ENCODE measurements around the gene GBP2. TPM values are rescaled to one million over a fixed set of nuclear protein-coding genes. Genes with fewer than 3 reads are reported as not detected.

The GBP2 gene
- total RNA-seq, 2 donors from 2014 or later: not detected

GRCh38 chr1:89089962-89090361, 36.0 kb downstream of the GBP2 start:
- Histone ChIP-seq H3K27ac (ENCODE audit: low read depth, low read length) (no peak overlapping the region), H3K27me3 (ENCODE audit: control insufficient read depth, insufficient read depth, low read length, poor library complexity, severe bottlenecking) (no peaks in the 10 kb centered on the region), H3K4me1 (ENCODE audit: control insufficient read depth, insufficient read depth, low read length) (no peaks in the 10 kb centered on the region), H3K4me3 (ENCODE audit: low read length) (no peak overlapping the region), H3K36me3 (ENCODE audit: control insufficient read depth, insufficient read depth, low read length) (no peaks in the 10 kb centered on the region), H3K9me3 (ENCODE audit: control insufficient read depth, low read length) (no peaks in the 10 kb centered on the region), H3K9ac (ENCODE audit: extremely low read depth, low read length, poor library complexity, severe bottlenecking) (no peak overlapping the region)
- Mint-ChIP-seq H3K9me3 (peaks cover 5% of the 10 kb centered on the region), H3K36me3 (ENCODE audit: low read depth) (no peaks in the 10 kb centered on the region), H3K27ac (no peak overlapping the region), H3K4me3 (no peak overlapping the region), H3K27me3 (ENCODE audit: insufficient read depth) (no peaks in the 10 kb centered on the region), H3K4me1 (no peaks in the 10 kb centered on the region)
- no peak for DNase-seq
- no peak for TF ChIP-seq CTCF (conservative IDR thresholded peaks at IDR 0.05)
- no CpG with 5 or more reads among the region's 1 CpG for WGBS, 2 experiments (ENCODE audit: insufficient coverage in 1 of 2, insufficient read length in 1 of 2)

GRCh38 chr1:89088572-89088971, 37.3 kb downstream of the GBP2 start:
- Mint-ChIP-seq H3K9me3 (no peaks in the 10 kb centered on the region), H3K4me3 (no peak overlapping the region), H3K27ac (no peak overlapping the region), H3K4me1 (no peaks in the 10 kb centered on the region), H3K27me3 (ENCODE audit: insufficient read depth) (no peaks in the 10 kb centered on the region), H3K36me3 (ENCODE audit: low read depth) (no peaks in the 10 kb centered on the region)
- H3K9me3 ChIP-seq (ENCODE audit: control insufficient read depth, low read length): no peaks in the 10 kb centered on the region
- TF ChIP-seq CTCF (conservative IDR thresholded peaks at IDR 0.05): no peak
- no peaks in the 10 kb centered on the region for H3K4me1 ChIP-seq (ENCODE audit: control insufficient read depth, insufficient read depth, low read length)
- no peak overlapping the region for H3K27ac ChIP-seq (ENCODE audit: low read depth, low read length)
- no peaks in the 10 kb centered on the region for H3K36me3 ChIP-seq (ENCODE audit: control insufficient read depth, insufficient read depth, low read length)
- DNase-seq: no peak
- 92 to 93% methylated on average over 9 to 10 of the region's 10 CpGs for WGBS, 2 experiments (ENCODE audit: insufficient coverage in 1 of 2, insufficient read length in 1 of 2)
- H3K4me3 ChIP-seq (ENCODE audit: low read length): no peak overlapping the region
- no peak overlapping the region for H3K9ac ChIP-seq (ENCODE audit: extremely low read depth, low read length, poor library complexity, severe bottlenecking)
- H3K27me3 ChIP-seq (ENCODE audit: control insufficient read depth, insufficient read depth, low read length, poor library complexity, severe bottlenecking): no peaks in the 10 kb centered on the region

- WGBS, 2 experiments (ENCODE audit: insufficient coverage in 1 of 2, insufficient read length in 1 of 2): 84 to 88% methylated on average over 4 to 8 of the region's 8 CpGs
- Histone ChIP-seq H3K36me3 (ENCODE audit: control insufficient read depth, insufficient read depth, low read length) (no peaks in the 10 kb centered on the region), H3K4me3 (ENCODE audit: low read length) (no peak overlapping the region), H3K9ac (ENCODE audit: extremely low read depth, low read length, poor library complexity, severe bottlenecking) (no peak overlapping the region), H3K27me3 (ENCODE audit: control insufficient read depth, insufficient read depth, low read length, poor library complexity, severe bottlenecking) (no peaks in the 10 kb centered on the region), H3K9me3 (ENCODE audit: control insufficient read depth, low read length) (no peaks in the 10 kb centered on the region), H3K4me1 (ENCODE audit: control insufficient read depth, insufficient read depth, low read length) (no peaks in the 10 kb centered on the region), H3K27ac (ENCODE audit: low read depth, low read length) (no peak overlapping the region)
- TF ChIP-seq CTCF (conservative IDR thresholded peaks at IDR 0.05): no peak
- H3K4me1 Mint-ChIP-seq: no peaks in the 10 kb centered on the region
- H3K9me3 Mint-ChIP-seq: peaks cover 5% of the 10 kb centered on the region
- H3K27me3 Mint-ChIP-seq (ENCODE audit: insufficient read depth): no peaks in the 10 kb centered on the region
- no peak for DNase-seq
- no peak overlapping the region for H3K4me3 Mint-ChIP-seq
- H3K36me3 Mint-ChIP-seq (ENCODE audit: low read depth): no peaks in the 10 kb centered on the region
- H3K27ac Mint-ChIP-seq: no peak overlapping the region
These were observed 38.7 kb downstream of the GBP2 start for GRCh38 chr1:89087241-89087640.

Data from endodermal cell (in vitro differentiated cells).